ENCODE measurements around the gene F13A1.

The F13A1 gene

GRCh38 chr6:6319952-6320811, at the start of gene F13A1:
F13A1 (minus strand) TSS chr6:6320662; CDS start chr6:6318664, 1,998 bp downstream.
- FAIRE-seq, result no peak

GRCh38 chr6:6368684-6369052, 48.2 kb upstream of the F13A1 start:
- no peak for FAIRE-seq

- FAIRE-seq, result no peak
Measured at GRCh38 chr6:6368040-6368683, 47.7 kb upstream of the F13A1 start.

- no peak for FAIRE-seq
Measured at GRCh38 chr6:6366803-6367202, 46.3 kb upstream of the F13A1 start.

- FAIRE-seq, result no peak
Measured at GRCh38 chr6:6365242-6365641, 44.8 kb upstream of the F13A1 start.

GRCh38 chr6:6362056-6362840, 41.8 kb upstream of the F13A1 start:
- FAIRE-seq, result no peak

- no peak for FAIRE-seq
Measured at GRCh38 chr6:6357530-6357929, 37.1 kb upstream of the F13A1 start.

- no peak for FAIRE-seq
Measured at GRCh38 chr6:6357032-6357431, 36.6 kb upstream of the F13A1 start.

- FAIRE-seq, result no peak
Measured at GRCh38 chr6:6352772-6353171, 32.3 kb upstream of the F13A1 start.

- FAIRE-seq, result no peak
Measured at GRCh38 chr6:6351511-6352025, 31.1 kb upstream of the F13A1 start.

- no peak for FAIRE-seq
Measured at GRCh38 chr6:6350696-6351095, 30.2 kb upstream of the F13A1 start.

GRCh38 chr6:6348256-6348655, 27.8 kb upstream of the F13A1 start:
- FAIRE-seq, result no peak

GRCh38 chr6:6346427-6347023, 26.1 kb upstream of the F13A1 start:
- FAIRE-seq, result no peak

- FAIRE-seq, result no peak
Measured at GRCh38 chr6:6333501-6333900, 13.0 kb upstream of the F13A1 start.

GRCh38 chr6:6332811-6333244, 12.4 kb upstream of the F13A1 start:
- no peak for FAIRE-seq

GRCh38 chr6:6331946-6332601, 11.6 kb upstream of the F13A1 start:
- FAIRE-seq, result no peak

GRCh38 chr6:6331393-6331792, 10.9 kb upstream of the F13A1 start:
- FAIRE-seq, result no peak

- FAIRE-seq, result no peak
Measured at GRCh38 chr6:6330407-6330806, 9.9 kb upstream of the F13A1 start.

- FAIRE-seq, result no peak
Measured at GRCh38 chr6:6328451-6328850, 8.0 kb upstream of the F13A1 start.

GRCh38 chr6:6323352-6323751, 2.9 kb upstream of the F13A1 start:
- no peak for FAIRE-seq

- no peak for FAIRE-seq
Measured at GRCh38 chr6:6320901-6321300, 439 bp upstream of the F13A1 start.

Measured in TTC549 (cell line).